NCI-H1048 (cell line): ENCODE measurements around the gene SLC25A11.

Experiments used
- DNase-seq: peaks from one replicate; lab custom pipeline; 2025; lab: John Stamatoyannopoulos, UW

SLC25A11 gene

GRCh38 chr17:4939796-4940554 lies at the start of gene SLC25A11, which contains the start of gene RNF167:
TSS of gene SLC25A11 (minus strand) at chr17:4940046. CDS start at chr17:4939910, 136 bp downstream.
TSS of gene RNF167 (plus strand) at chr17:4940268. CDS start at chr17:4940910, 642 bp downstream.
- peak; percentile 96 for DNase-seq

GRCh38 chr17:4987767-4988567 lies 48.1 kb upstream of the SLC25A11 start:
- DNase-seq, result no peak

GRCh38 chr17:4986951-4987766 lies 47.3 kb upstream of the SLC25A11 start, which contains the start of gene CAMTA2:
TSS of gene CAMTA2 (minus strand) at chr17:4987675. CDS start at chr17:4986222, 1,453 bp downstream.
- peak; percentile 44 for DNase-seq

- no peak for DNase-seq
Observed at GRCh38 chr17:4986403-4986802, 46.6 kb upstream of the SLC25A11 start.

GRCh38 chr17:4982305-4982704 lies 42.5 kb upstream of the SLC25A11 start:
- no peak for DNase-seq

- peak; percentile 69 for DNase-seq
Observed at GRCh38 chr17:4980644-4981216, 40.9 kb upstream of the SLC25A11 start.

- DNase-seq, result no peak
Observed at GRCh38 chr17:4978726-4979125, 38.9 kb upstream of the SLC25A11 start.

GRCh38 chr17:4974115-4974670 lies 34.3 kb upstream of the SLC25A11 start:
- DNase-seq, result no peak

GRCh38 chr17:4973256-4974114 lies 33.6 kb upstream of the SLC25A11 start:
- no peak for DNase-seq

- no peak for DNase-seq
Observed at GRCh38 chr17:4972752-4973151, 32.9 kb upstream of the SLC25A11 start.

GRCh38 chr17:4972322-4972721 lies 32.5 kb upstream of the SLC25A11 start:
- no peak for DNase-seq

- DNase-seq, result no peak
Observed at GRCh38 chr17:4971826-4972225, 32.0 kb upstream of the SLC25A11 start.

- no peak for DNase-seq
Observed at GRCh38 chr17:4970273-4970672, 30.4 kb upstream of the SLC25A11 start.

GRCh38 chr17:4969551-4970173 lies 29.8 kb upstream of the SLC25A11 start:
- DNase-seq, result no peak

GRCh38 chr17:4969047-4969550 lies 29.3 kb upstream of the SLC25A11 start:
- no peak for DNase-seq

GRCh38 chr17:4968486-4969046 lies 28.7 kb upstream of the SLC25A11 start:
- DNase-seq, result no peak

- DNase-seq, result peak; percentile 82
Observed at GRCh38 chr17:4967539-4968485, 28.0 kb upstream of the SLC25A11 start, which contains the start of gene SPAG7. TSS of gene SPAG7 (minus strand) at chr17:4967817. CDS start at chr17:4967804, 13 bp downstream.
